Chondrocyte (in vitro differentiated cells): ENCODE measurements around the gene KLF11. TPM values are rescaled to one million over a fixed set of nuclear protein-coding genes. Genes with fewer than 3 reads are reported as not detected.
"Not testable (repeated sequence)": the region's sequence is repeated elsewhere in the genome, so short reads cannot be mapped to it uniquely, and the experiment has no call there.

ENCODE experiments used
- DNase-seq: peaks from one replicate; pipeline ENCODE4 v3.0.0; 2021; ENCODE audit warnings: mixed read lengths, low spot score
- H3K27ac Mint-ChIP-seq: one replicate; pipeline ENCODE4 v1.8.0; 2021; ENCODE audit warnings: mild to moderate bottlenecking, moderate library complexity, mixed read lengths; ENCODE audit not compliant: unreplicated experiment
- H3K27me3 Mint-ChIP-seq: 2 replicates; pipeline ENCODE4 v1.8.0; 2021; ENCODE audit warnings: low read depth, mixed read lengths
- H3K36me3 Mint-ChIP-seq: 2 replicates; pipeline ENCODE4 v1.8.0; 2021; ENCODE audit warnings: low read depth, mixed read lengths
- H3K4me1 Mint-ChIP-seq: 2 replicates; pipeline ENCODE4 v1.8.0; 2021; ENCODE audit warnings: low read depth, mild to moderate bottlenecking, mixed read lengths
- H3K4me3 Mint-ChIP-seq: one replicate; pipeline ENCODE4 v1.8.0; 2021; ENCODE audit warnings: mild to moderate bottlenecking, moderate library complexity, mixed read lengths; ENCODE audit not compliant: unreplicated experiment
- H3K9me3 Mint-ChIP-seq: 2 replicates; pipeline ENCODE4 v1.8.0; 2021; ENCODE audit warnings: low read depth, mixed read lengths
- CTCF ChIP-seq: fragments of 200-600 bp; sonication (generic); IDR thresholded peaks from 2 replicates; pipeline ENCODE4 v1.5.0; 2021; ENCODE audit warnings: antibody characterized with exemption, mild to moderate bottlenecking, moderate library complexity
- total RNA-seq: library from RNA; stranded (reverse); gene quantifications from 3 replicates; pipeline ENCODE4 v1.2.1, GENCODE V29; 2021

The KLF11 gene
- total RNA-seq, 1 donor from 2014 or later, result 15.2 TPM

- Mint-ChIP-seq H3K9me3 (no peaks in the 10 kb centered on the region), H3K4me3 (no peak overlapping the region), H3K27ac (no peak overlapping the region), H3K4me1 (peaks cover 15% of the 10 kb centered on the region), H3K27me3 (no peaks in the 10 kb centered on the region), H3K36me3 (no peaks in the 10 kb centered on the region)
- no peak for DNase-seq
- no peak for TF ChIP-seq CTCF
Measured at GRCh38 chr2:10030311-10030736, 13.0 kb upstream of the KLF11 start.

- H3K4me1 Mint-ChIP-seq, result peaks cover 19% of the 10 kb centered on the region
- H3K36me3 Mint-ChIP-seq, H3K4me3 Mint-ChIP-seq, DNase-seq, H3K9me3 Mint-ChIP-seq, H3K27ac Mint-ChIP-seq, H3K27me3 Mint-ChIP-seq: not testable (repeated sequence)
Measured at GRCh38 chr2:10030798-10031197, 12.6 kb upstream of the KLF11 start.

GRCh38 chr2:10031886-10032745, 11.2 kb upstream of the KLF11 start:
- Mint-ChIP-seq H3K27ac (no peak overlapping the region), H3K9me3 (no peaks in the 10 kb centered on the region), H3K27me3 (no peaks in the 10 kb centered on the region), H3K4me1 (peaks cover 32% of the 10 kb centered on the region), H3K36me3 (no peaks in the 10 kb centered on the region), H3K4me3 (no peak overlapping the region)
- no peak for TF ChIP-seq CTCF
- DNase-seq, result no peak

- TF ChIP-seq CTCF, result no peak
Measured at GRCh38 chr2:10032746-10033105, 10.6 kb upstream of the KLF11 start.

GRCh38 chr2:10033251-10034006, 9.9 kb upstream of the KLF11 start:
- Mint-ChIP-seq H3K4me1 (peaks cover 38% of the 10 kb centered on the region), H3K36me3 (no peaks in the 10 kb centered on the region), H3K27ac (no peak overlapping the region), H3K4me3 (no peak overlapping the region), H3K27me3 (no peaks in the 10 kb centered on the region), H3K9me3 (no peaks in the 10 kb centered on the region)
- no peak for DNase-seq
- TF ChIP-seq CTCF, result no peak

More at GRCh38 chr2:10032746-10033105, 10.6 kb upstream of the KLF11 start:
- DNase-seq, result no peak
- Mint-ChIP-seq H3K27me3 (no peaks in the 10 kb centered on the region), H3K4me1 (peaks cover 37% of the 10 kb centered on the region), H3K36me3 (no peaks in the 10 kb centered on the region), H3K27ac (no peak overlapping the region), H3K9me3 (no peaks in the 10 kb centered on the region), H3K4me3 (no peak overlapping the region)
